Muscle layer of colon (tissue), 2 donors: ENCODE data around the gene AGAP5.
"Not testable (repeated sequence)": the region's sequence is repeated elsewhere in the genome, so short reads cannot be mapped to it uniquely, and the experiment has no call there.

Experiments
- H3K27ac ChIP-seq: one replicate; pipeline ENCODE4 v1.7.0; 2013; ENCODE audit warnings: low read depth, mild to moderate bottlenecking, low read length, moderate library complexity
- H3K27me3 ChIP-seq, 2 donors: one replicate each; pipeline ENCODE4 v1.7.0; 2013; ENCODE audit warnings: low read length in 2 of 2, mild to moderate bottlenecking in 2 of 2; ENCODE audit not compliant: insufficient read depth in 2 of 2, control insufficient read depth in 1 of 2
- H3K36me3 ChIP-seq: one replicate; pipeline ENCODE4 v1.7.0; 2013; ENCODE audit warnings: mild to moderate bottlenecking, low read length; ENCODE audit not compliant: insufficient read depth
- H3K4me1 ChIP-seq: one replicate; pipeline ENCODE4 v1.7.0; 2013; ENCODE audit warnings: mild to moderate bottlenecking, low read length; ENCODE audit not compliant: insufficient read depth
- H3K4me3 ChIP-seq, 2 donors: one replicate each; pipeline ENCODE4 v1.7.0; 2013; ENCODE audit warnings: low read length in 2 of 2, low read depth in 1 of 2, mild to moderate bottlenecking in 1 of 2, moderate library complexity in 1 of 2
- H3K9ac ChIP-seq: one replicate; pipeline ENCODE4 v1.7.0; 2013; ENCODE audit warnings: low read length
- H3K9me3 ChIP-seq: one replicate; pipeline ENCODE4 v1.7.0; 2013; ENCODE audit warnings: mild to moderate bottlenecking, low read length
- donor health status: abdominal sarcoma.
- donor health status: Adenocarcinoma of cecum.

AGAP5 gene

DNA sequence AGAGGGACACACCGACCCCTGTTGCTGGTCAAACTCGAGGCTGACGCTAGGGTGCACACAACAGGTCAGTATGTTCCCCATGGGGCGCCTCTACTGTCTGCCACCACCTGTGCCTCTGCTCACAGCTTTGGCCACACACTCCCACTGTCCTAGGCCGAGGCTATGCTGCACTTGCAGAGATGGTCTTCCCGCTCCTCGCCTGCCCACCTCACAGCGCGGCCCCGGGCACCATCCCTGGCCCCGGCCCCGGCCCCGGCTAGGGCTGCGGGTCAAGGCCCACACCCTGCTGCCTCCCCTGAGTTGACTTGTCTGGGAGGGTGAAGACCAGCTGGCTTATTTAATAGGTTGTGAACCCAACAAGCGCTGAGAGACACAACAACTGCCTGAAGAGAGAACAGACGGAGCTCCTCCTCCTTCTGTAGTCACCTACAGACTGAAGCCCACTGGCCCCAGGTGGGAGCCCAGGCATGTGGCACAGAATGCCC, at the start of gene AGAP5:
Gene AGAP5, minus strand, starts transcription at position 435 of the 485 bp plus-strand sequence. Its CDS starts 354 bp downstream, at position 81.
- not testable (repeated sequence) for H3K27me3 ChIP-seq, H3K9ac ChIP-seq, H3K4me3 ChIP-seq, H3K9me3 ChIP-seq, H3K27ac ChIP-seq, H3K36me3 ChIP-seq, H3K4me1 ChIP-seq

DNA sequence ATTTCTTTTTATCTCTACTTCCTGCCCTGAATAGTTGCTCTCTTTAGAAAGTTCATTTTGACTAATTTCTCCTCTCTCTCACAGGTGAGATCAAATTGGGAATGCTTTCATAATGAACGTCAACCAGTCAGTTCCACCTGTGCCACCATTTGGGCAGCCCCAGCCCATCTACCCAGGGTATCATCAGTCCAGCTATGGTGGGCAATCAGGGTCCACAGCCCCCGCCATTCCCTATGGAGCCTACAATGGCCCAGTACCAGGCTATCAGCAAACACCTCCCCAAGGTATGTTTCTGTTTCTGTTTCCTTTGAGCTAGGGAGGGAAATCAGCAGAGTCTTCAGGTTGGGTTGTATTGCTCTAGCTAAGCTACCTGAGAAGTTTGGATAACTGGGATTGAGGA, 48.8 kb upstream of the AGAP5 start:
- Histone ChIP-seq H3K27me3 (no peaks in the 10 kb centered on the region), H3K27ac (no peak overlapping the region), H3K36me3 (peaks cover 25% of the 10 kb centered on the region), H3K4me1 (peaks cover 41% of the 10 kb centered on the region), H3K9ac (no peak overlapping the region), H3K4me3 (no peak overlapping the region), H3K9me3 (no peaks in the 10 kb centered on the region)

DNA sequence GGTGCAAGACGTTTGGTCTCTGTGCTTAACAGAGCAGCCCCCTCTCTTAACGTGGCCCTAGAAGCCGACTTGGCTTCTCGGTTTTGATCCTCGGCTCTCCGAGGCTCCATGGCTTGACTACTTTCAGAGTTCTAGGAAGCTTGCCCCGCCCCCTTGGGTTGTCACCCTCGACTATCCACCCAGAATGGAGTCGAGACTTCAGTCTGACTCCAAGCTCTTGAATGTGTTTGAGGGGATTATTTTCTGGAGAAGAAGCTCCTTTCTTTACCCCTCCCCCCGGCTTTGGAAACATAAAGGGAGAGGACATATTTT, 46.7 kb upstream of the AGAP5 start:
- H3K27me3 ChIP-seq = no peaks in the 10 kb centered on the region
- peak overlapping the region; percentile 91 for H3K9ac ChIP-seq
- peak overlapping the region; percentile 91 for H3K27ac ChIP-seq
- H3K4me1 ChIP-seq = peaks cover 38% of the 10 kb centered on the region
- peaks cover 10% of the 10 kb centered on the region for H3K36me3 ChIP-seq
- no peaks in the 10 kb centered on the region for H3K9me3 ChIP-seq
- H3K4me3 ChIP-seq = peak overlapping the region; percentile 88 to 96

DNA sequence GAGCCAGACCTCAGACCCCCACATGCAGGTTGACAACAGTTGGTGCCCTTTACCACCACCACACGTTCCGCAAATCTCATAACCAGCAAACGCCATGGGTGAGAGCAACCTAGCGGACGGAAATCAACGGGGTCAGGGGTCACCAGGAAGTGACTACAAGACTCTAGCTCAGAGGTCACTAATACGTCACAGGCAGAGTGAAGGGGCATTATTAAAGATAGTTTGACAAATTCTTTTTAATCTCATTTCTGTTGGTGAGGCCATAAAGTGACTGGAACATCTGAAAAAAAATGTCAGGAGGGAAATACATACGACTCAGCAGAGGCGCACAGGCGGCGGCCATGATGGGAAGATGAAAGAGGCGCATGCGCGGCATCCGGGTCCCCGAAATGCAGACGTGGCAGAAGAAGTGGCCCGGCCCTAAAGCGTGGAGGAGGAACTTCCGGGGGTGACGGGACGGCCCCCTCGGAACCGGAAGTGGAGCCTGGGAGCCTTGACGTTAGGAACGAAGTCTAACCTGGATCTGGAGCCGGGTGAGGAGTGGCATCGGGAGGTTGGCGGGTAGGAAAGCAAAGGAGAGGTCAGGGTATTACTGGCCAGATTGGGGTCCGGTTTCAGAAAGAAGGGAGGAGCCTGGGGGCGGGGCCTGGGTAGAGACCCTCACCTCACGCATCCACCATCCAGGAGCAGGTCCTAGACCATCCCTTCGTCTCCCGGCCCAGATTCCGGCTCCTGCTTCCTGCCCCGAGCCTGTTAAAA, 46.2 kb upstream of the AGAP5 start, which contains the start of gene SEC24C:
Gene SEC24C, plus strand, starts transcription at position 468 of the 759 bp plus-strand sequence. CDS start 2,461 bp downstream, outside the sequence.
- peaks cover 37% of the 10 kb centered on the region for H3K4me1 ChIP-seq
- peak within 1 kb of the TSS; percentile 91 for H3K27ac ChIP-seq
- H3K9ac ChIP-seq = peak within 1 kb of the TSS; percentile 91
- peak within 1 kb of the TSS; percentile 88 to 96 for H3K4me3 ChIP-seq
- peaks cover 9% of the 10 kb centered on the region for H3K36me3 ChIP-seq
- no peaks in the 10 kb centered on the region for H3K27me3 ChIP-seq
- H3K9me3 ChIP-seq = no peaks in the 10 kb centered on the region

DNA sequence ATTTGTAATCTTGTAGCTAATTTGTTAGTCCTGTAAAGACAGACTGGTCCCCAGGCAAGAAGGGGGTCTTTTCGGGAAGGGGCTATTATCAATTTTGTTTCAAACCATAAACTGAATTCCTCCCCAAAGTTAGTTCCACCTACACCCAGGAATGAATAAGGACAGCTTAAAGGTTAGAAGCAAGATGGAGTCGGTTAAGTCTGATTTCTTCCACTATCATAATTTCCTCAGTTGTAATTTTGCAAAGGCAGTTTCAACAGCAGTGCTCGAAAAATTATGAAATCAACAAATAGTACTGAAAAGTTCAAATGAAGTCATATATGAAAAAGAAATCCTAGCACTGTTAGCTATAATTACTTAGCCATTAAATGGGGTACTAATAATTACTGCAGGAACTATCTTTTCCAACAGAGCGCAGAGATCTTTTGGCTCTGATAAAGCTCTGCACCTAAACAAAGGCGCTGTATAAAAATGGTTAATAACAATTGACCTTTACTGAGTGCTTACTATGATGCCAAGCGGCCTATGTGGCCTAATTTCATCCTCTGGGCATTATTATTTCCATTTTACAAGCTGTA, 45.5 kb upstream of the AGAP5 start:
- H3K4me3 ChIP-seq = peak overlapping the region; percentile 88 to 96
- H3K4me1 ChIP-seq = peaks cover 33% of the 10 kb centered on the region
- H3K27ac ChIP-seq = peak overlapping the region; percentile 91
- H3K27me3 ChIP-seq = no peaks in the 10 kb centered on the region
- H3K9ac ChIP-seq = peak overlapping the region; percentile 91
- no peaks in the 10 kb centered on the region for H3K9me3 ChIP-seq
- peaks cover 4% of the 10 kb centered on the region for H3K36me3 ChIP-seq

DNA sequence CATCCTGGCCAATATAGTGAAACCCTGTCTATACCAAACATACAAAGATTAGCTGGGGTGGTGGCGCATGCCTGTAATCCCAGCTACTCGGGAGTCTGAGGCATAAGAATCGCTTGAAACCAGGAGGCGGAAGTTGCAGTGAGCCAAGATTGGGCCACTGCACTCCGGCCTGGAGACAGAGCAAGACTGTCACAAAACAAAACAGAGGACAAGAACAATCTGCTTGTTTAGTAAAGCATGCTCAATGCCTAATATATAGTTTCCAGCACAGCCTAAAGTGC, 44.5 kb upstream of the AGAP5 start:
- H3K4me1 ChIP-seq = peaks cover 33% of the 10 kb centered on the region

DNA sequence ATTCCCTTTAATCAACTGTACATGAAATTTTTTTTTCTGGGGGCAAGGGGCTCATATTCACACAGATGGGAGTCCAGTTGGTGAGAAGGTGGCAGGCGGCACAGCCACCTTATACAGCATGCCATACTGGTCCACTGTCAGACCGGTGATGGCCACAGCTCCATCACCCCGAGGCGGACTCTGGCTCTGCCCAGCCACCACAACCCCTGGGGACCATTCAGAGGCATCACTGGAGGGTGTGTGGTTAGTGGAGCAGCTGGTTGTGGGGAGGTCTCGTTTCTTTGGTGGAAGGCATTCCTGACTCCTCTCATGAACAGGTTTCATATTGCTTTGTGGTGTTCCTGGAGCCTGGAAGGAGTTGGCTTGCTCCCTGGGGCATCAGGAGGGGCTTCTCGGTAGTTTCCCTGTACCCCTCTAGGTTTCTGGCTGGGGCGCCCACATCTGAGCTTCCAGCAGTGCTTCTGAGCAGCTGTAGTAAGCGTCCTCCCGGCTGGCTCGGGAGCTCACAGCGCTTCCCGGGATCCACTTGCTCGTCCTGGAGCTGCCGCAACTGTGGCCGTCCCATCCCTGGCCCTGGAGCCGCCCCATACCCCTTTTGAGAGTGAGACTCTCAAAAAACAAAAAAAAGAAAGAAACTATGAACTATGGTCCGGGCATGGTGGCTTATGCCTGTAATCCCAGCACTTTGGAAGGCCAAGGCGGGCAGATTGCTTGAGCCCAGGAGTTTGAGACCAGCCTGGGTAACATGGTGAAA, 42.8 kb upstream of the AGAP5 start:
- not testable (repeated sequence) for H3K9me3 ChIP-seq, H3K36me3 ChIP-seq, H3K9ac ChIP-seq, H3K27me3 ChIP-seq, H3K27ac ChIP-seq, H3K4me3 ChIP-seq
- peaks cover 24% of the 10 kb centered on the region for H3K4me1 ChIP-seq

More for the DNA sequence above, 44.5 kb upstream of the AGAP5 start:
- H3K4me3 ChIP-seq = no peak overlapping the region
- H3K9ac ChIP-seq = no peak overlapping the region
- H3K27ac ChIP-seq = no peak overlapping the region
- H3K9me3 ChIP-seq = no peaks in the 10 kb centered on the region
- peaks cover 7% of the 10 kb centered on the region for H3K36me3 ChIP-seq
- H3K27me3 ChIP-seq = no peaks in the 10 kb centered on the region

DNA sequence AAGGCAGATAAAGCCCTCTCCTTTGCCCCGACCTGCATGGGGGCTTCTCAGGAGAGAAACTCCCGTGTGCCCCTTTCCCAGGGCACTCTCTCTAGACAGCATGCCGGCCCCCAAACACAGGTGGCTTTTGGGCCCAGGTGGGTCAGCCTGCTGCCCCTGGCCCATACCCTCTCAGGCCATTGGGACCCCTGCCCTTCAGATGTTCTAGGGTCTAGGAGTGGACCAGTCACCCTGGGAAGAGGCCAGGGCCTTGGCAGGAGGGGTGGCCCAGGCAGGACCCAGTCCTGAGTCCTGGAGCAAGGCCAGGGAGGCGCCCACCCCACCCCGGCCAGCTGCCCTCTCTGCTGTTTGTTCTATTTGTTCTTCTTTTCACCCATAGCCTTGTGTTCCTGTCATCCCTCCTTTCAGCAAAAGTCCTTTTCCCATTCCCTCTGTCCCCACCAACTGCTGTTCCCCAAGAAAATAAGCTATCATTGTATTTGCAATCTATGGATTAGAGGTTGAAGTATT, 36.9 kb upstream of the AGAP5 start:
- Histone ChIP-seq H3K9me3 (no peaks in the 10 kb centered on the region), H3K4me3 (no peak overlapping the region), H3K36me3 (peaks cover 11% of the 10 kb centered on the region), H3K9ac (no peak overlapping the region), H3K27ac (no peak overlapping the region), H3K4me1 (peaks cover 7% of the 10 kb centered on the region), H3K27me3 (no peaks in the 10 kb centered on the region)

DNA sequence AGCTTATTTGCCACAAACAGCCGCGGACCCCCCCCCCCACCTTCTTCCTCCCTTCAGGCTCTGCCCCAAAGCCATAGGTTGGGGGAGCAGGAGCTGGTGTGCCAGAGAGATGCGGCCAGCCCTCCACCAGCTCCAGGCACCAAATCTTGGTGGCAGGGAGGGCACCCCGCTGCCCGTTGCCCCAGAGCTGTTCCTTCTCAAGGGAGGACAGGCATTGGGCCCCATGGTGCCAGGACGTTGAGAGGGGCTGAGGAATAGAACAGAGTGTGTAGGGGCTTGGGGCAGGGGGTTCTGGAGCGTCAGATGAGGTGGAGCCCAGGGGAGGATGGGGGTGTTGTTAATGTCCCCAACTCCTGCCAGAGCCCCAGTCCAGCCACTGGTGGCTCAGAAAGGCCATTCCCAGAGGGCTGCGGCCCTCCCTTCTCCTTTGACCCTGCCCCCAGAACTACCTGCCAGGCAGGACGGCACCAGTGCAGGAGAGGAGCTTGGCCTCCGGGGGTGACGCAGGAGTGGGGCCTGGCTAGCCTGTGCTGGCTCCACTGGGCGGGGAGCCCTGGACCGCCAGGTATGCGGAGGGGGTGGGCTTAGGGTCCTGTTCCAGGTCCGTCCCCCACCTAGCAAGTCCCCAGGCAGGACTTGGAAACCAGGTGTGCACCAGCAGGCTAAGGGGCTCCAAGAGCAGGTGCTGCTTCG, 36.3 kb upstream of the AGAP5 start:
- Histone ChIP-seq H3K9me3 (no peaks in the 10 kb centered on the region), H3K27me3 (no peaks in the 10 kb centered on the region), H3K9ac (no peak overlapping the region), H3K36me3 (peaks cover 11% of the 10 kb centered on the region), H3K4me1 (peaks cover 7% of the 10 kb centered on the region), H3K27ac (no peak overlapping the region), H3K4me3 (no peak overlapping the region)

DNA sequence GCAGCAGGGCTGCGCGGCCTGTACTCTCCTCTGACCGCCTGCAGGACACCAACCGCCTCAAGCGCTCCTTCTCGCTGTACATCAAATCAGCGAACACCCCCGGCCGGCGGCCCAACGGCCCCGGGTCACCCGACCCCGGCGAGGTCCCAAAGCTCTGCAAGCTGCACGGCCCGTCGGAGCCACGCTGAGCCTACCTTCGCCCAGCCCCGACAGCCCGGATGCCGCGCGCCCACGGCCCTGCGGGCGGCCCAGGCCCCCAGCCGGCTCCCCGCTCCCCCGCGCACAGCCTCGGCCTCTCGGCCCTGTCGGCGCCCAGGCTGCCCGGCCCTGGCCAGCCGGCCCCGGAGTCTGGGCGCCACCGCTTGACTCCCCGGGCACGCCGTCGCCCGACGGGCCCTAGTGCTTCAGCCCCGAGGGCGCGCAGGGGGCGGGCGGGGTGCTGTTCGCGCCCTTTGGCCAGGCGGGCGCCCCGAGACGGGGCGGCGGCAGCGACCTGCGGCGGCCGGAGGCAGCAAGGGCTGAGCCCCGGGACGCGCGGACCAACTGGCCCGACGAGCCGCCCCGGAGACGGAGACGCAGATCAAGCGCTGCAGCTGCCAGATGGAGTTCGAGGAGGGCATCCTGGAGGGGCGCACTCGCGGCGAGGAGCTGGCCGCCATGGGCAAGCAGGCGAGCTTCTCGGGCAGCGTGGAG, 35.2 kb upstream of the AGAP5 start:
- H3K9me3 ChIP-seq = no peaks in the 10 kb centered on the region
- no peak overlapping the region for H3K27ac ChIP-seq
- peaks cover 11% of the 10 kb centered on the region for H3K36me3 ChIP-seq
- H3K27me3 ChIP-seq = no peaks in the 10 kb centered on the region
- H3K4me1 ChIP-seq = peaks cover 7% of the 10 kb centered on the region
- H3K9ac ChIP-seq = no peak overlapping the region
- no peak overlapping the region for H3K4me3 ChIP-seq
